Neural cell (in vitro differentiated cells): ENCODE data around the gene VCX2. TPM values are rescaled to one million over a fixed set of nuclear protein-coding genes. Genes with fewer than 3 reads are reported as not detected.
"Not testable (repeated sequence)": the region's sequence is repeated elsewhere in the genome, so short reads cannot be mapped to it uniquely, and the experiment has no call there.

Experiments
- H2AFZ ChIP-seq: fragments of 200-600, 300-800 bp; sonication (generic), shearing (Covaris generic); 2 replicates; pipeline ENCODE4 v1.6.0; 2014; ENCODE audit warnings: low read depth, mild to moderate bottlenecking, antibody characterized with exemption, low read length, moderate library complexity
- H3F3A ChIP-seq: fragments of 200-600 bp; shearing (Covaris generic); 2 replicates; pipeline ENCODE4 v1.6.1; 2016; ENCODE audit warnings: mild to moderate bottlenecking, moderate library complexity, mixed read lengths, antibody characterized with exemption, low read length; ENCODE audit not compliant: insufficient read depth, poor library complexity, severe bottlenecking
- H3K27ac ChIP-seq: fragments of 200-600, 300-800 bp; sonication (generic), shearing (Covaris generic); 2 replicates; pipeline ENCODE4 v1.5.1; 2014; ENCODE audit warnings: mild to moderate bottlenecking, low read length, moderate library complexity
- H3K27me3 ChIP-seq: fragments of 300-800, 200-600 bp; sonication (generic), shearing (Covaris generic); 2 replicates; pipeline ENCODE4 v1.6.0; 2014; ENCODE audit warnings: mild to moderate bottlenecking, low read depth, low read length, moderate library complexity; ENCODE audit not compliant: insufficient read depth
- H3K36me3 ChIP-seq: fragments of 300-800, 200-600 bp; sonication (generic), shearing (Covaris generic); 2 replicates; pipeline ENCODE4 v1.5.1; 2014; ENCODE audit warnings: mild to moderate bottlenecking, antibody characterized with exemption, low read length, moderate library complexity; ENCODE audit not compliant: insufficient read depth
- H3K4me2 ChIP-seq: fragments of 300-800, 200-600 bp; sonication (generic), shearing (Covaris generic); 2 replicates; pipeline ENCODE4 v1.6.0; 2014; ENCODE audit warnings: mild to moderate bottlenecking, low read length
- H3K4me3 ChIP-seq: fragments of 300-800, 200-600 bp; sonication (generic), shearing (Covaris generic); 2 replicates; pipeline ENCODE4 v1.5.1; 2014; ENCODE audit warnings: mild to moderate bottlenecking, low read length, moderate library complexity
- H3K79me2 ChIP-seq: fragments of 200-600 bp; shearing (Covaris generic); replicated peaks from 2 replicates; pipeline ENCODE4 v1.6.0; 2014; ENCODE audit warnings: mild to moderate bottlenecking, low read length, moderate library complexity; ENCODE audit not compliant: insufficient read depth
- H3K9ac ChIP-seq: fragments of 300-800, 200-600 bp; sonication (generic), shearing (Covaris generic); 2 replicates; pipeline ENCODE4 v1.6.1; 2016; ENCODE audit warnings: mild to moderate bottlenecking, low read length, mixed read lengths
- H3K9me2 ChIP-seq: fragments of 200-600 bp; shearing (Covaris generic); 2 replicates; pipeline ENCODE4 v1.6.1; 2016; ENCODE audit warnings: mild to moderate bottlenecking, low read length, mixed read lengths; ENCODE audit not compliant: insufficient read depth
- H3K9me3 ChIP-seq: fragments of 200-600, 300-800 bp; sonication (generic), shearing (Covaris generic); 2 replicates; pipeline ENCODE4 v1.6.1; 2016; ENCODE audit warnings: mild to moderate bottlenecking, mixed run types, low read length, moderate library complexity, mixed read lengths
- H4K20me1 ChIP-seq: fragments of 200-600 bp; shearing (Covaris generic); 2 replicates; pipeline ENCODE4 v1.6.1; 2016; ENCODE audit warnings: mild to moderate bottlenecking, mixed run types; ENCODE audit not compliant: insufficient read depth
- EP300 ChIP-seq: fragments of 450-650 bp; conservative IDR thresholded peaks from 2 replicates; pipeline ENCODE4 v1.6.1; 2014; ENCODE audit warnings: antibody characterized with exemption, mild to moderate bottlenecking, moderate library complexity; ENCODE audit not compliant: poor library complexity, severe bottlenecking
- EZH2 ChIP-seq: fragments of 200-600, 300-800 bp; shearing (Covaris generic), sonication (generic); IDR thresholded peaks from 2 replicates; pipeline ENCODE4 v1.6.1; 2014; ENCODE audit warnings: antibody characterized with exemption, low read length, borderline replicate concordance, mild to moderate bottlenecking; ENCODE audit not compliant: insufficient read depth, poor library complexity, severe bottlenecking
- MXI1 ChIP-seq: fragments of 450-650 bp; conservative IDR thresholded peaks from 2 replicates; pipeline ENCODE4 v1.6.1; 2014; ENCODE audit warnings: antibody characterized with exemption, mild to moderate bottlenecking; ENCODE audit not compliant: poor library complexity, severe bottlenecking
- POLR2AphosphoS5 ChIP-seq: IDR thresholded peaks from 2 replicates; pipeline ENCODE4 v1.6.1; 2012
- RAD21 ChIP-seq: fragments of 450-650 bp; conservative IDR thresholded peaks from 2 replicates; pipeline ENCODE4 v1.6.1; 2014; ENCODE audit warnings: antibody characterized with exemption, mild to moderate bottlenecking, moderate library complexity
- SMC3 ChIP-seq: fragments of 450-650 bp; conservative IDR thresholded peaks from 2 replicates; pipeline ENCODE4 v1.6.1; 2014; ENCODE audit warnings: antibody characterized with exemption, mild to moderate bottlenecking, moderate library complexity; ENCODE audit not compliant: poor library complexity
- TAF1 ChIP-seq: IDR thresholded peaks from 2 replicates; pipeline ENCODE4 v1.6.1; 2012; ENCODE audit warnings: low read depth
- polyA minus RNA-seq: library from RNA; depleted of rRNA, polyadenylated mRNA; stranded (reverse); fragments of >200 nt; gene quantifications from 2 replicates; pipeline ENCODE4 v1.2.3, GENCODE V29; 2014
- polyA plus RNA-seq: library from polyadenylated mRNA; depleted of rRNA; stranded (reverse); fragments of >200 nt; gene quantifications from 2 replicates; pipeline ENCODE4 v1.2.3, GENCODE V29; 2014
- TF ChIP-seq, protein P1 (sequence below): IDR thresholded peaks from 2 replicates; pipeline ENCODE4 v1.6.1; 2012; ENCODE audit warnings: borderline replicate concordance
- TF ChIP-seq, protein P2 (sequence below): fragments of 450-650 bp; IDR thresholded peaks from 2 replicates; pipeline ENCODE4 v1.5.1; 2014; ENCODE audit warnings: antibody characterized with exemption, mild to moderate bottlenecking, moderate library complexity; ENCODE audit not compliant: poor library complexity, severe bottlenecking

VCX2 gene
- polyA plus RNA-seq (not detected in 2 replicates), polyA minus RNA-seq (not detected in 2 replicates)

DNA sequence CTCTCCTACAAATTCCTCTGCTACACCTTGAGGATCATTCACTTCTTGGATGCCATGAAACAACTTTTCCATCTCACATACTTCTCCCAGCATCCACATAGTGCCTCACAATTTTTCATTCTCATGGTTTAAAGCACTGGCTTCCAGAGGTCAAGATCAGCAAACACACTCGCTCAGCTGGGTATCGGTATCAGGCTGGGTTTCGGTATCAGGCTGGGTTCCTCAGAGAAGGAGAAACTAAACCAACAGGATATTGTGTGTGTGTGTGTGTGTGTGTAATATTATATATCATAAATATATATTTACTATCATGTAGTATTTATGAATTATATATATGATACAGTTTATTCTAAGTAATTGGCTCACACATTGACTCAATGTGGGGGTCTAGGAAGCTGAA lies at the start of gene VCX2:
Gene VCX2 (minus strand): TSS at position 99 of the 400 bp plus-strand sequence. CDS start 624 bp downstream, outside the sequence.
- H3K4me2 ChIP-seq, H2AFZ ChIP-seq, H3K27me3 ChIP-seq, H3F3A ChIP-seq, H3K4me3 ChIP-seq, H3K9ac ChIP-seq, H3K79me2 ChIP-seq, H3K36me3 ChIP-seq, H3K27ac ChIP-seq, H4K20me1 ChIP-seq, H3K9me2 ChIP-seq, H3K9me3 ChIP-seq: not testable (repeated sequence)

DNA sequence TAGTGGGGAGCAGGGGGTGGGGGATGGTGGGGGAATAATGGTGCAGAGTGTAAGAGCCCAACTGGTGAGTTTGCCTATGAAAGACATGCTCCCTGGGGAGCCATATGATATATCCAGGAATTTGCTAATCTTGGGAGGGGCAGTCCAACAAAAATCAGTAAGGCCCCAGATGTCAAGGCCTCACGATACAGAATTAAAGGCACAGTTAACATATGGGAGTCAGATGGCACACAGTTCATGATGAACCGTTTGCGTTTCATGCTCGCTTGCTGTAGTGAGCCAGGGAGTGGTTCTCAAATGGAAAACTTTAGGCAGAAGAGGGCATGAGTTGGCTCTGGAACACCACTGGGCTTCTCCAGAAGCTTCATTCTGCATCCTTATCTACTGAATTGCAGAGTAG lies 33.9 kb upstream of the VCX2 start:
- H3K79me2 ChIP-seq, result no peaks in the 10 kb centered on the region
- no peak overlapping the region for H3K4me2 ChIP-seq
- H3K36me3 ChIP-seq, result no peaks in the 10 kb centered on the region
- H4K20me1 ChIP-seq, result no peaks in the 10 kb centered on the region
- no peaks in the 10 kb centered on the region for H3K9me3 ChIP-seq
- H3K27me3 ChIP-seq, result no peaks in the 10 kb centered on the region
- no peak for TF ChIP-seq RAD21
- TF ChIP-seq, protein P1, sequence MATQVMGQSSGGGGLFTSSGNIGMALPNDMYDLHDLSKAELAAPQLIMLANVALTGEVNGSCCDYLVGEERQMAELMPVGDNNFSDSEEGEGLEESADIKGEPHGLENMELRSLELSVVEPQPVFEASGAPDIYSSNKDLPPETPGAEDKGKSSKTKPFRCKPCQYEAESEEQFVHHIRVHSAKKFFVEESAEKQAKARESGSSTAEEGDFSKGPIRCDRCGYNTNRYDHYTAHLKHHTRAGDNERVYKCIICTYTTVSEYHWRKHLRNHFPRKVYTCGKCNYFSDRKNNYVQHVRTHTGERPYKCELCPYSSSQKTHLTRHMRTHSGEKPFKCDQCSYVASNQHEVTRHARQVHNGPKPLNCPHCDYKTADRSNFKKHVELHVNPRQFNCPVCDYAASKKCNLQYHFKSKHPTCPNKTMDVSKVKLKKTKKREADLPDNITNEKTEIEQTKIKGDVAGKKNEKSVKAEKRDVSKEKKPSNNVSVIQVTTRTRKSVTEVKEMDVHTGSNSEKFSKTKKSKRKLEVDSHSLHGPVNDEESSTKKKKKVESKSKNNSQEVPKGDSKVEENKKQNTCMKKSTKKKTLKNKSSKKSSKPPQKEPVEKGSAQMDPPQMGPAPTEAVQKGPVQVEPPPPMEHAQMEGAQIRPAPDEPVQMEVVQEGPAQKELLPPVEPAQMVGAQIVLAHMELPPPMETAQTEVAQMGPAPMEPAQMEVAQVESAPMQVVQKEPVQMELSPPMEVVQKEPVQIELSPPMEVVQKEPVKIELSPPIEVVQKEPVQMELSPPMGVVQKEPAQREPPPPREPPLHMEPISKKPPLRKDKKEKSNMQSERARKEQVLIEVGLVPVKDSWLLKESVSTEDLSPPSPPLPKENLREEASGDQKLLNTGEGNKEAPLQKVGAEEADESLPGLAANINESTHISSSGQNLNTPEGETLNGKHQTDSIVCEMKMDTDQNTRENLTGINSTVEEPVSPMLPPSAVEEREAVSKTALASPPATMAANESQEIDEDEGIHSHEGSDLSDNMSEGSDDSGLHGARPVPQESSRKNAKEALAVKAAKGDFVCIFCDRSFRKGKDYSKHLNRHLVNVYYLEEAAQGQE, result no peak
- no peak for TF ChIP-seq EP300
- no peak for TF ChIP-seq POLR2AphosphoS5
- TF ChIP-seq SMC3, result no peak
- TF ChIP-seq EZH2, result no peak
- TF ChIP-seq, protein P2, sequence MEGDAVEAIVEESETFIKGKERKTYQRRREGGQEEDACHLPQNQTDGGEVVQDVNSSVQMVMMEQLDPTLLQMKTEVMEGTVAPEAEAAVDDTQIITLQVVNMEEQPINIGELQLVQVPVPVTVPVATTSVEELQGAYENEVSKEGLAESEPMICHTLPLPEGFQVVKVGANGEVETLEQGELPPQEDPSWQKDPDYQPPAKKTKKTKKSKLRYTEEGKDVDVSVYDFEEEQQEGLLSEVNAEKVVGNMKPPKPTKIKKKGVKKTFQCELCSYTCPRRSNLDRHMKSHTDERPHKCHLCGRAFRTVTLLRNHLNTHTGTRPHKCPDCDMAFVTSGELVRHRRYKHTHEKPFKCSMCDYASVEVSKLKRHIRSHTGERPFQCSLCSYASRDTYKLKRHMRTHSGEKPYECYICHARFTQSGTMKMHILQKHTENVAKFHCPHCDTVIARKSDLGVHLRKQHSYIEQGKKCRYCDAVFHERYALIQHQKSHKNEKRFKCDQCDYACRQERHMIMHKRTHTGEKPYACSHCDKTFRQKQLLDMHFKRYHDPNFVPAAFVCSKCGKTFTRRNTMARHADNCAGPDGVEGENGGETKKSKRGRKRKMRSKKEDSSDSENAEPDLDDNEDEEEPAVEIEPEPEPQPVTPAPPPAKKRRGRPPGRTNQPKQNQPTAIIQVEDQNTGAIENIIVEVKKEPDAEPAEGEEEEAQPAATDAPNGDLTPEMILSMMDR, result no peak
- TF ChIP-seq MXI1, result no peak
- no peak for TF ChIP-seq TAF1
- no peaks in the 10 kb centered on the region for H3K9me2 ChIP-seq
- no peak overlapping the region for H3K9ac ChIP-seq
- no peak overlapping the region for H3K4me3 ChIP-seq
- no peak overlapping the region for H2AFZ ChIP-seq
- H3K27ac ChIP-seq, result no peak overlapping the region
- no peaks in the 10 kb centered on the region for H3F3A ChIP-seq
